Measurements from ENCODE around the gene HSPA1B. TPM values are rescaled to one million over a fixed set of nuclear protein-coding genes. Genes with fewer than 3 reads are reported as not detected.
"Not testable (repeated sequence)": the region's sequence is repeated elsewhere in the genome, so short reads cannot be mapped to it uniquely, and the experiment has no call there.

The HSPA1B gene
- total RNA-seq, 1 donor from 2014 or later: 155 TPM

GRCh38 chr6:31792090-31792374, 35.5 kb upstream of the HSPA1B start:
- peaks cover 31% of the 10 kb centered on the region for H3K36me3 Mint-ChIP-seq (ENCODE audit: low read depth)
- peaks cover 25% of the 10 kb centered on the region for H3K4me1 Mint-ChIP-seq (ENCODE audit: low read depth)
- intact Hi-C loops (cut with micrococcal nuclease): no loop called here
- H3K9me3 Mint-ChIP-seq: no peaks in the 10 kb centered on the region
- no peak overlapping the region for H3K4me3 Mint-ChIP-seq
- no peaks in the 10 kb centered on the region for H3K27me3 Mint-ChIP-seq (ENCODE audit: insufficient read depth)
- H3K27ac Mint-ChIP-seq: no peak overlapping the region
- no peak for DNase-seq (ENCODE audit: low spot score)

GRCh38 chr6:31792761-31793171, 34.8 kb upstream of the HSPA1B start:
- H3K4me1 Mint-ChIP-seq (ENCODE audit: low read depth): peaks cover 33% of the 10 kb centered on the region
- no peaks in the 10 kb centered on the region for H3K9me3 Mint-ChIP-seq
- peaks cover 35% of the 10 kb centered on the region for H3K36me3 Mint-ChIP-seq (ENCODE audit: low read depth)
- H3K4me3 Mint-ChIP-seq: peak overlapping the region; percentile 86
- no peaks in the 10 kb centered on the region for H3K27me3 Mint-ChIP-seq (ENCODE audit: insufficient read depth)
- intact Hi-C loops (cut with micrococcal nuclease): no loop called here
- DNase-seq (ENCODE audit: low spot score): no peak
- no peak overlapping the region for H3K27ac Mint-ChIP-seq

GRCh38 chr6:31793927-31794245, 33.7 kb upstream of the HSPA1B start:
- not testable (repeated sequence) for DNase-seq (ENCODE audit: low spot score); H3K27me3 Mint-ChIP-seq (ENCODE audit: insufficient read depth); H3K9me3 Mint-ChIP-seq
- intact Hi-C loops (cut with micrococcal nuclease): loop anchor here (2.0 kb wide), 1 partner anchor 41 kb away; no protein-coding TSS in a partner anchor
- peaks cover 39% of the 10 kb centered on the region for H3K36me3 Mint-ChIP-seq (ENCODE audit: low read depth)
- H3K27ac Mint-ChIP-seq: peak overlapping the region; percentile 24
- peaks cover 40% of the 10 kb centered on the region for H3K4me1 Mint-ChIP-seq (ENCODE audit: low read depth)
- peak overlapping the region; percentile 86 for H3K4me3 Mint-ChIP-seq

DNA sequence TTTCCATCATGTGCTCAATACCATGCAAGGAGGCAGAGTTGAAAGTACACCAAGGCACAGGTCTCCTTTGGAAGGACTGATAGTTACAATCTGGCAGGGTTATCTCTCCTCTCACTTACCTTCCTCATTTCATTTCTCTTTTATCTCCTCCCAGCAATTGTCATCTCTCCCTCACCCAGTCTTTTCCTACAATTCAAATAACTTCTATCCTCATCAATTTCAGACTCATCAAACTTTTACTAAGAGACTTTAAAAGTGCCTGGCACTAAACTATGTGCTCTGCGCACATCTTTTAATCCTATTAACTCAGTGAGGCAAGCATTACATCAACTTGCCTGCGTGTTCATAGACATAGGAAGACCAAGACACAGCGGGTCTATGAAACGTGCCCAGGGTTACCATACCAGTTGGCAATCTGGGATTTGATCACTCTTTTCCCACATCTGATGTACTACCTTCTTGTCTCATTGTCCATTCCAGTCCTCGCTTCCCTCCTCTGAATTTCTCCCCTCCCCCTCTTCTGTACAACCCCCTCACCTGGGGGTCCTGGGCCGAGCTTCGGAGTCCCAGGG, 33.2 kb upstream of the HSPA1B start:
- intact Hi-C loops (cut with micrococcal nuclease): loop anchor here (2.0 kb wide), 1 partner anchor 40 kb away; no protein-coding TSS in a partner anchor
- H3K4me3 Mint-ChIP-seq: peak overlapping the region; percentile 86
- no peaks in the 10 kb centered on the region for H3K27me3 Mint-ChIP-seq (ENCODE audit: insufficient read depth)
- peaks cover 40% of the 10 kb centered on the region for H3K4me1 Mint-ChIP-seq (ENCODE audit: low read depth)
- DNase-seq (ENCODE audit: low spot score): no peak
- H3K36me3 Mint-ChIP-seq (ENCODE audit: low read depth): peaks cover 35% of the 10 kb centered on the region
- H3K27ac Mint-ChIP-seq: peak overlapping the region; percentile 78
- no peaks in the 10 kb centered on the region for H3K9me3 Mint-ChIP-seq

DNA sequence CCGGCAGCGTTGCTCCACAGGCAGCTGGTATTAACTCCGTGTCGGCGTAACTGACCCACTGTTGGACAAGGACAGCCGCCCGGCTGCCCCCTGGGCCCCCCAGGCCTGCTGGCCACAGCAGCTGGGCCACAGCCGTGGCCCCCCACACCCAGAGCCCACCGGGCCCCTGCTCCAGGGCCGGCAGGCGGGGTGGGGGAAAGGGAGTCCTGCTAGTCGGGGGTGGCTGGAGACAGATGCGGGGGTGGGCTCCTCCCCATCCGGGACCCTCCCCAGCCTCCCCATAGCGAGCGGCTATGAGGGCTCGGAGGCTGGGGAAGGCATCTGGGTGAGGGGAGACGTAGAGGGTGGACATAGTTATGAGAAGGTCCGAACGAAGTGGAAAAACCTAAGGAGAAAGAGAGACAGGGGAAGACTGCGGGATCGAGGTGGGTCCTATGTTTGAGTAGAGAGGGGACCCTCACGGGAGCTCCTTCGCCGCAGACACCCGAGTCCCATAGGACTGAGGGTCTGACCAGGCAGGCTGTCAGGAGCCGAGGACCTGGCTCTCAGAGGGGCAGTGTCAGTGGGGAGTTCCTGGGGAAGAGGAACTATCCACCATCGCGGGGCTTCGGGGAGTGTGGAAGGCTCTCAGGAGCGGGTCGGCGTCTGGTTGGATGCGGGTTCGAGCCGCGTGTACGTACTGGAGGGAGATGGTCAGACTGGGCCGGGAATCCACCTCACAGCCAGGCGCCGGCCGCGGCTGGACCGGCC, 32.5 kb upstream of the HSPA1B start:
- H3K36me3 Mint-ChIP-seq (ENCODE audit: low read depth): peaks cover 31% of the 10 kb centered on the region
- intact Hi-C loops (cut with micrococcal nuclease): loop anchor here (1.0 to 2.0 kb wide), 5 partner anchors 18 to 92 kb away; partner anchors contain the start of genes ABHD16A and VWA7
- H3K27me3 Mint-ChIP-seq (ENCODE audit: insufficient read depth): no peaks in the 10 kb centered on the region
- H3K4me1 Mint-ChIP-seq (ENCODE audit: low read depth): peaks cover 40% of the 10 kb centered on the region
- peak overlapping the region; percentile 86 for H3K4me3 Mint-ChIP-seq
- H3K27ac Mint-ChIP-seq: peak overlapping the region; percentile 96
- H3K9me3 Mint-ChIP-seq: no peaks in the 10 kb centered on the region
- DNase-seq (ENCODE audit: low spot score): no peak

- DNase-seq (ENCODE audit: low spot score): peak; percentile 84
- Mint-ChIP-seq H3K4me1 (ENCODE audit: low read depth) (peaks cover 36% of the 10 kb centered on the region), H3K36me3 (ENCODE audit: low read depth) (peaks cover 28% of the 10 kb centered on the region), H3K27ac (peak within 1 kb of the TSS; percentile 96), H3K9me3 (no peaks in the 10 kb centered on the region), H3K27me3 (ENCODE audit: insufficient read depth) (no peaks in the 10 kb centered on the region), H3K4me3 (peak within 1 kb of the TSS; percentile 86)
- intact Hi-C loops (cut with micrococcal nuclease): loop anchor here (1.0 to 2.0 kb wide), 8 partner anchors 11 to 92 kb away; partner anchors contain the start of genes ABHD16A, HSPA1B, LSM2 and VWA7
Measured at GRCh38 chr6:31795616-31796298, 31.8 kb upstream of the HSPA1B start, which contains the start of gene VARS1. VARS1 (minus strand) TSS chr6:31795752; CDS start chr6:31795217, 535 bp downstream.

- Mint-ChIP-seq H3K27ac (peak overlapping the region; percentile 77), H3K36me3 (ENCODE audit: low read depth) (peaks cover 29% of the 10 kb centered on the region), H3K4me3 (peak overlapping the region; percentile 54), H3K4me1 (ENCODE audit: low read depth) (peaks cover 30% of the 10 kb centered on the region), H3K9me3 (no peaks in the 10 kb centered on the region), H3K27me3 (ENCODE audit: insufficient read depth) (no peaks in the 10 kb centered on the region)
- DNase-seq (ENCODE audit: low spot score): no peak
- intact Hi-C loops (cut with micrococcal nuclease): loop anchor here (1.0 to 2.0 kb wide), 3 partner anchors 9 to 30 kb away; partner anchors contain the start of genes HSPA1B and LSM2
Measured at GRCh38 chr6:31796993-31797385, 30.5 kb upstream of the HSPA1B start.

DNA sequence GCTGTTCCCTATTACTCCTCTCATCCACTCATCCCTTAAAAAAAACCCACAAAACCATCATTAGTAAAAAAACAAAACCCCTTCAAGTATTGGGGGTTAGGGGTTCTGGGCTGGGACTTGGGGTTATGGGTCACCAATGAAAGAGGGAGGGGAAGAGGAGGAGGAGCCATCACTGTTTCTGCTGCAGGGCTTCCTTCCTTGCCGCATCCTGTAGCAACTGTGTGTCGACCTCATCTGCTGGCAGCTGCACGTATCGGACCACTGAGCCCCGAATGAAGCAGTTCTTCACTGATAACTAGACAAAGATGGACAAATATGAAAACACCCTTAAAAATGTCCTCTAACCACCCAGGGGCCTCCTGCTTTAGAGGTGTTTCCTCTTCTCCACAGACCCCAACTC, 29.9 kb upstream of the HSPA1B start:
- intact Hi-C loops (cut with micrococcal nuclease): loop anchor here (2.0 kb wide), 1 partner anchor 15 kb away; no protein-coding TSS in a partner anchor
- Mint-ChIP-seq H3K27ac (peak overlapping the region; percentile 77), H3K27me3 (ENCODE audit: insufficient read depth) (no peaks in the 10 kb centered on the region), H3K36me3 (ENCODE audit: low read depth) (peaks cover 29% of the 10 kb centered on the region), H3K4me3 (peak overlapping the region; percentile 54), H3K9me3 (no peaks in the 10 kb centered on the region), H3K4me1 (ENCODE audit: low read depth) (peaks cover 30% of the 10 kb centered on the region)
- peak; percentile 40 for DNase-seq (ENCODE audit: low spot score)

DNA sequence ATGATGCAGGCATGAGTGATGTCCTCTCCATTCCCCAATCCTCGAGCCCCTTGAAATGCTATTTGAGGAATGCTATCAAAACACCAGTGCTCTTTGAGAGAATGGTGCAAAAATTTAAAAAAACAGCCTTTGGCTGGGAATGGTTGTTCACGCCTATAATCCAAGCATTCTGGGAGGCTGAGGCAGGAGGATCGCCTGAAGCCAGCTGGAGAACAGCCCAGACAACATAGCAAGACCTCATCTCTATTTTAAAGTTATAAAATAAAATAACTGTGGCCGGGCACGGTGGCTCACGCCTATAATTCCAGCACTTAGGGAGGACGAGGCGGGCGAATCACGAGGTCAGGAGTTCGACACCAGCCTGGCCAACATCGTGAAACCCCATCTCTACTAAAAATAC, 27.8 kb upstream of the HSPA1B start:
- no peak overlapping the region for H3K4me3 Mint-ChIP-seq
- intact Hi-C loops (cut with micrococcal nuclease): no loop called here
- H3K27ac Mint-ChIP-seq: no peak overlapping the region
- no peak for DNase-seq (ENCODE audit: low spot score)
- H3K4me1 Mint-ChIP-seq (ENCODE audit: low read depth): peaks cover 24% of the 10 kb centered on the region
- no peaks in the 10 kb centered on the region for H3K9me3 Mint-ChIP-seq
- H3K36me3 Mint-ChIP-seq (ENCODE audit: low read depth): peaks cover 25% of the 10 kb centered on the region
- no peaks in the 10 kb centered on the region for H3K27me3 Mint-ChIP-seq (ENCODE audit: insufficient read depth)

- H3K27me3 Mint-ChIP-seq (ENCODE audit: insufficient read depth); DNase-seq (ENCODE audit: low spot score); H3K9me3 Mint-ChIP-seq; intact Hi-C loops (cut with micrococcal nuclease); H3K4me3 Mint-ChIP-seq: not testable (repeated sequence)
- Mint-ChIP-seq H3K4me1 (ENCODE audit: low read depth) (peaks cover 32% of the 10 kb centered on the region), H3K36me3 (ENCODE audit: low read depth) (peaks cover 22% of the 10 kb centered on the region), H3K27ac (peak overlapping the region; percentile 6)
Measured at GRCh38 chr6:31801031-31801927, 26.3 kb upstream of the HSPA1B start.

GRCh38 chr6:31805939-31806469, 21.5 kb upstream of the HSPA1B start:
- Mint-ChIP-seq H3K27me3 (ENCODE audit: insufficient read depth) (no peaks in the 10 kb centered on the region), H3K9me3 (no peaks in the 10 kb centered on the region), H3K36me3 (ENCODE audit: low read depth) (peaks cover 24% of the 10 kb centered on the region), H3K27ac (peak overlapping the region; percentile 90), H3K4me1 (ENCODE audit: low read depth) (peaks cover 20% of the 10 kb centered on the region), H3K4me3 (peak overlapping the region; percentile 94)
- intact Hi-C loops (cut with micrococcal nuclease): loop anchor here (1.0 kb wide), 3 partner anchors 10 to 141 kb away; partner anchors contain the start of gene CLIC1
- DNase-seq (ENCODE audit: low spot score): no peak
